ENCODE results near the gene ACLY.
A peak's percentile ranks its signal among the peaks of the same experiment; 100 is the strongest.

The ACLY gene

GRCh38 chr17:41918314-41919164, at the start of gene ACLY:
ACLY (minus strand) TSS chr17:41918951; CDS start chr17:41913873, 5,078 bp downstream.
- peak; percentile 79 to 94 (median 88) for DNase-seq

GRCh38 chr17:41967921-41968578, 49.3 kb upstream of the ACLY start:
- no peak for DNase-seq

- DNase-seq, result peak in 2 of 4 experiments; percentile 27 to 61
Observed at GRCh38 chr17:41967141-41967920, 48.6 kb upstream of the ACLY start.

- peak; percentile 76 to 94 (median 82) for DNase-seq
Observed at GRCh38 chr17:41966463-41967140, 47.9 kb upstream of the ACLY start, which contains the start of gene CNP. CNP (plus strand) TSS chr17:41966795; CDS start chr17:41966885, 90 bp downstream.

- DNase-seq, result peak in 3 of 4 experiments; percentile 16 to 53 (median 32)
Observed at GRCh38 chr17:41965694-41966462, 47.1 kb upstream of the ACLY start.

GRCh38 chr17:41962768-41963434, 44.1 kb upstream of the ACLY start:
- DNase-seq, result peak; percentile 22 to 61 (median 46)

- DNase-seq, result no peak
Observed at GRCh38 chr17:41962111-41962510, 43.4 kb upstream of the ACLY start.

- DNase-seq, result no peak
Observed at GRCh38 chr17:41959336-41960095, 40.8 kb upstream of the ACLY start.

- DNase-seq, result no peak
Observed at GRCh38 chr17:41959030-41959335, 40.2 kb upstream of the ACLY start.

GRCh38 chr17:41957869-41958439, 39.2 kb upstream of the ACLY start:
- no peak for DNase-seq

GRCh38 chr17:41957031-41957868, 38.5 kb upstream of the ACLY start:
- no peak for DNase-seq

- DNase-seq, result no peak
Observed at GRCh38 chr17:41956522-41956921, 37.8 kb upstream of the ACLY start.

- DNase-seq, result no peak
Observed at GRCh38 chr17:41948762-41949460, 30.2 kb upstream of the ACLY start.

GRCh38 chr17:41944943-41945342, 26.2 kb upstream of the ACLY start:
- no peak for DNase-seq

- no peak for DNase-seq
Observed at GRCh38 chr17:41943492-41943891, 24.7 kb upstream of the ACLY start.

- DNase-seq, result no peak
Observed at GRCh38 chr17:41942626-41943373, 24.0 kb upstream of the ACLY start.

- no peak for DNase-seq
Observed at GRCh38 chr17:41941168-41941567, 22.4 kb upstream of the ACLY start.

GRCh38 chr17:41939693-41940090, 20.9 kb upstream of the ACLY start:
- DNase-seq, result no peak
